HepG2 (cell line): Measurements from ENCODE around the gene SPATA25. TPM values are rescaled to one million over a fixed set of nuclear protein-coding genes. Genes with fewer than 3 reads are reported as not detected.

Source experiments
- ELF3 ChIP-seq: IDR thresholded peaks from 2 replicates; pipeline ENCODE4 v1.6.1; 2016; ENCODE audit warnings: missing genetic modification reagents, missing compliant biosample characterization
- FOSL2 ChIP-seq: sonication (generic); formaldehyde crosslinking; IDR thresholded peaks from 2 replicates; pipeline ENCODE4 v1.4.0; 2020; ENCODE audit warnings: missing genetic modification reagents
- FOXO1 ChIP-seq: sonication (generic); formaldehyde crosslinking; IDR thresholded peaks from 2 replicates; pipeline ENCODE4 v1.4.0; 2020; ENCODE audit warnings: missing genetic modification reagents
- NR2F2 ChIP-seq: IDR thresholded peaks from 2 replicates; pipeline ENCODE4 v1.6.1; 2012; ENCODE audit warnings: low read depth, inconsistent platforms, borderline replicate concordance
- RARA ChIP-seq: IDR thresholded peaks from 2 replicates; pipeline ENCODE4 v1.6.1; 2016; ENCODE audit warnings: missing genetic modification reagents, missing compliant biosample characterization
- SAP130 ChIP-seq: IDR thresholded peaks from 2 replicates; pipeline ENCODE4 v1.6.1; 2016; ENCODE audit warnings: low read depth
- ZBTB8A ChIP-seq: sonication (generic); formaldehyde crosslinking; IDR thresholded peaks from 2 replicates; pipeline ENCODE4 v1.4.0; 2020; ENCODE audit warnings: mild to moderate bottlenecking, low read depth, missing genetic modification reagents, borderline replicate concordance
- ZNF224 ChIP-seq: sonication (generic); formaldehyde crosslinking; IDR thresholded peaks from 2 replicates; pipeline ENCODE4 v1.5.0; 2020; ENCODE audit warnings: mild to moderate bottlenecking, missing genetic modification reagents
- ZNF296 ChIP-seq: sonication (generic); formaldehyde crosslinking; conservative IDR thresholded peaks from 2 replicates; pipeline ENCODE4 v1.5.0; 2020; ENCODE audit warnings: mild to moderate bottlenecking, missing genetic modification reagents
- ZNF550 ChIP-seq: sonication (generic); formaldehyde crosslinking; IDR thresholded peaks from 2 replicates; pipeline ENCODE4 v1.4.0; 2020; ENCODE audit warnings: mild to moderate bottlenecking, missing genetic modification reagents, borderline replicate concordance
- ZNF572 ChIP-seq: sonication (generic); formaldehyde crosslinking; IDR thresholded peaks from 2 replicates; pipeline ENCODE4 v1.5.1; 2020; ENCODE audit warnings: mild to moderate bottlenecking, missing genetic modification reagents
- ZNF788 ChIP-seq: sonication (generic); formaldehyde crosslinking; IDR thresholded peaks from 2 replicates; pipeline ENCODE4 v1.5.0; 2020; ENCODE audit warnings: mild to moderate bottlenecking, missing genetic modification reagents, borderline replicate concordance
- polyA plus RNA-seq, 8 experiments: library from polyadenylated mRNA; depleted of rRNA in 3 of 8; stranded (reverse) in 7 of 8; unstranded in 1 of 8; fragments of >200 nt; fragmentation: Illumina TruSeq in 4 of 8; extraction: Trizol in 4 of 8; gene quantifications; 2 replicates each; pipeline versions ENCODE4 v1.2.1 to v1.2.3, GENCODE V29; 2011 to 2016; ENCODE audit warnings: low read depth in 4 of 8, missing spikeins in 1 of 8, mixed read lengths in 1 of 8; ENCODE audit not compliant: insufficient read depth in 1 of 8
- total RNA-seq, 5 experiments: library from RNA; depleted of rRNA; stranded (reverse); fragments of >200 nt; fragmentation: Illumina TruSeq; extraction: Trizol; gene quantifications; 2 replicates each; pipeline ENCODE4 v1.2.3, GENCODE V29; 2016; ENCODE audit warnings: low read depth in 1 of 5
- TF ChIP-seq, protein P1 (sequence below): sonication (generic); formaldehyde crosslinking; IDR thresholded peaks from 2 replicates; pipeline ENCODE4 v1.9.0; 2021; ENCODE audit warnings: missing genetic modification reagents, borderline replicate concordance
- TF ChIP-seq, protein P2 (sequence below), 2 experiments: sonication (generic) in 1 of 2; formaldehyde crosslinking in 1 of 2; IDR thresholded peaks; 2 replicates each; pipeline versions ENCODE4 v1.4.0 to v1.6.1; 2016 to 2020; ENCODE audit warnings: borderline replicate concordance in 1 of 2, low read depth in 1 of 2, mild to moderate bottlenecking in 1 of 2, missing genetic modification reagents in 1 of 2
- TF ChIP-seq, protein P3 (sequence below): sonication (generic); formaldehyde crosslinking; conservative IDR thresholded peaks from 2 replicates; pipeline ENCODE4 v1.8.1; 2023; ENCODE audit warnings: missing genetic modification reagents
- TF ChIP-seq, protein P4 (sequence below): sonication (generic); formaldehyde crosslinking; IDR thresholded peaks from 2 replicates; pipeline ENCODE4 v1.4.0; 2020; ENCODE audit warnings: missing genetic modification reagents

SPATA25 gene
- total and polyA plus RNA-seq, 2 of the 13 experiments (the other 11 are each of a cell fraction or from before 2014, with no cell fraction given): 4.8 to 7.6 TPM

DNA sequence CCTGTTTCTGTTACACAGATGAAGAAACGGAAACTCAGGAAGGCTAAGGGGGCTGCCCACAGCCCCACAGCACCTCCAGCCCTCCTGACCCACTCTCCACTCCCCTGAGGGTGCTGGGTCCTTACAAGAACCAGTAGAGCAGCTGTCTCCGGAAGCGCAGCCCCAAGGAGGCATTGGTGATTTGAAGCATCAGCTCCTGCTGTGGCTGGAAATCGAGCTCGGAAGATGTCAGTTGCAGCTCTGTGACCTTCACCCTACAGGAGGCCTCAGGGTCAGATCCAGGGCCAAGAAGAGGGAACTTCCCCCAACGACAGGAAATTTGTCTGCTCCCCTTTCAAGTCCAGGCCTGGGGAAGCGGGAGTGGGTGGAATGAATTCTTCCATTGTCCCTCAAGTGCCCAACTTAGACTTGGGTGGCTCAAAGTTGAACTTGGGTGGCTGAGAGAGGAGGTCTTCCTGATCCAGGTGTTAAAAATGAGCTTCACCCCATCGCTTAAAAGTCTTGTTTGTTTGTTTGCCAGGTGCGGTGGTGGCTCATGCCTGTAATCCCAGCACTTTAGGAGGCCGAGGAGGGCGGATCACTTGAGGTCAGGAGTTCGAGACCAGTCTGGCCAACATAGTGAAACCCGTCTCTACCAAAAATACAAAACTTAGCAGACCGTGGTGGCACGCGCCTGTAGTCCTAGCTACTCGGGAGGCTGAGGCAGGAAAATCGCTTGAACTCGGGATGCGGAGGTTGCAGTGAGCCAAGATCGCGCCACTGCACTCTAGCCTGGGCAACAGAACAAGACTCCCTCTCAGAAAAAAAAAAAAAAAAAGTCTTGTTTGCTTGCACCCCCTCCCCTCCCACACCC, 22.6 kb upstream of the SPATA25 start (continued):
- TF ChIP-seq, protein P1, sequence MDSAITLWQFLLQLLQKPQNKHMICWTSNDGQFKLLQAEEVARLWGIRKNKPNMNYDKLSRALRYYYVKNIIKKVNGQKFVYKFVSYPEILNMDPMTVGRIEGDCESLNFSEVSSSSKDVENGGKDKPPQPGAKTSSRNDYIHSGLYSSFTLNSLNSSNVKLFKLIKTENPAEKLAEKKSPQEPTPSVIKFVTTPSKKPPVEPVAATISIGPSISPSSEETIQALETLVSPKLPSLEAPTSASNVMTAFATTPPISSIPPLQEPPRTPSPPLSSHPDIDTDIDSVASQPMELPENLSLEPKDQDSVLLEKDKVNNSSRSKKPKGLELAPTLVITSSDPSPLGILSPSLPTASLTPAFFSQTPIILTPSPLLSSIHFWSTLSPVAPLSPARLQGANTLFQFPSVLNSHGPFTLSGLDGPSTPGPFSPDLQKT (CRISPR knock-in tag): no peak
- peak; percentile 41; the same call in 1 of the 2 replicates for TF ChIP-seq FOXO1
- TF ChIP-seq ZNF572 (CRISPR knock-in tag): no peak
- TF ChIP-seq FOSL2 (CRISPR knock-in tag): peak; percentile 37; the same call in 1 of the 2 replicates
- TF ChIP-seq ZNF224: 0 out of 2 replicates have a peak, but pooled peaks have one; percentile 40
- peak; percentile 29 for TF ChIP-seq SAP130 (CRISPR knock-in tag)
- peak; percentile 85 for TF ChIP-seq NR2F2
- TF ChIP-seq ZBTB8A: no peak
- TF ChIP-seq ZNF550 (CRISPR knock-in tag): 0 out of 2 replicates have a peak, but pooled peaks have one; percentile 83
- TF ChIP-seq, protein P2, sequence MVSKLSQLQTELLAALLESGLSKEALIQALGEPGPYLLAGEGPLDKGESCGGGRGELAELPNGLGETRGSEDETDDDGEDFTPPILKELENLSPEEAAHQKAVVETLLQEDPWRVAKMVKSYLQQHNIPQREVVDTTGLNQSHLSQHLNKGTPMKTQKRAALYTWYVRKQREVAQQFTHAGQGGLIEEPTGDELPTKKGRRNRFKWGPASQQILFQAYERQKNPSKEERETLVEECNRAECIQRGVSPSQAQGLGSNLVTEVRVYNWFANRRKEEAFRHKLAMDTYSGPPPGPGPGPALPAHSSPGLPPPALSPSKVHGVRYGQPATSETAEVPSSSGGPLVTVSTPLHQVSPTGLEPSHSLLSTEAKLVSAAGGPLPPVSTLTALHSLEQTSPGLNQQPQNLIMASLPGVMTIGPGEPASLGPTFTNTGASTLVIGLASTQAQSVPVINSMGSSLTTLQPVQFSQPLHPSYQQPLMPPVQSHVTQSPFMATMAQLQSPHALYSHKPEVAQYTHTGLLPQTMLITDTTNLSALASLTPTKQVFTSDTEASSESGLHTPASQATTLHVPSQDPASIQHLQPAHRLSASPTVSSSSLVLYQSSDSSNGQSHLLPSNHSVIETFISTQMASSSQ (IDR thresholded peaks at IDR 0.05; ENCODE audit: low read depth): no peak
- TF ChIP-seq, protein P2 (CRISPR knock-in tag; IDR thresholded peaks at IDR 0.05; ENCODE audit: borderline replicate concordance): no peak
- TF ChIP-seq ZNF296 (CRISPR knock-in tag): 0 out of 2 replicates have a peak, but pooled peaks have one; percentile 3
- TF ChIP-seq, protein P3, sequence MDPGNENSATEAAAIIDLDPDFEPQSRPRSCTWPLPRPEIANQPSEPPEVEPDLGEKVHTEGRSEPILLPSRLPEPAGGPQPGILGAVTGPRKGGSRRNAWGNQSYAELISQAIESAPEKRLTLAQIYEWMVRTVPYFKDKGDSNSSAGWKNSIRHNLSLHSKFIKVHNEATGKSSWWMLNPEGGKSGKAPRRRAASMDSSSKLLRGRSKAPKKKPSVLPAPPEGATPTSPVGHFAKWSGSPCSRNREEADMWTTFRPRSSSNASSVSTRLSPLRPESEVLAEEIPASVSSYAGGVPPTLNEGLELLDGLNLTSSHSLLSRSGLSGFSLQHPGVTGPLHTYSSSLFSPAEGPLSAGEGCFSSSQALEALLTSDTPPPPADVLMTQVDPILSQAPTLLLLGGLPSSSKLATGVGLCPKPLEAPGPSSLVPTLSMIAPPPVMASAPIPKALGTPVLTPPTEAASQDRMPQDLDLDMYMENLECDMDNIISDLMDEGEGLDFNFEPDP (CRISPR knock-in tag): peak; percentile 85; the same call in 1 of the 2 replicates
- TF ChIP-seq ELF3 (CRISPR knock-in tag): peak; percentile 75
- peak; percentile 96 for TF ChIP-seq RARA
- TF ChIP-seq, protein P4, sequence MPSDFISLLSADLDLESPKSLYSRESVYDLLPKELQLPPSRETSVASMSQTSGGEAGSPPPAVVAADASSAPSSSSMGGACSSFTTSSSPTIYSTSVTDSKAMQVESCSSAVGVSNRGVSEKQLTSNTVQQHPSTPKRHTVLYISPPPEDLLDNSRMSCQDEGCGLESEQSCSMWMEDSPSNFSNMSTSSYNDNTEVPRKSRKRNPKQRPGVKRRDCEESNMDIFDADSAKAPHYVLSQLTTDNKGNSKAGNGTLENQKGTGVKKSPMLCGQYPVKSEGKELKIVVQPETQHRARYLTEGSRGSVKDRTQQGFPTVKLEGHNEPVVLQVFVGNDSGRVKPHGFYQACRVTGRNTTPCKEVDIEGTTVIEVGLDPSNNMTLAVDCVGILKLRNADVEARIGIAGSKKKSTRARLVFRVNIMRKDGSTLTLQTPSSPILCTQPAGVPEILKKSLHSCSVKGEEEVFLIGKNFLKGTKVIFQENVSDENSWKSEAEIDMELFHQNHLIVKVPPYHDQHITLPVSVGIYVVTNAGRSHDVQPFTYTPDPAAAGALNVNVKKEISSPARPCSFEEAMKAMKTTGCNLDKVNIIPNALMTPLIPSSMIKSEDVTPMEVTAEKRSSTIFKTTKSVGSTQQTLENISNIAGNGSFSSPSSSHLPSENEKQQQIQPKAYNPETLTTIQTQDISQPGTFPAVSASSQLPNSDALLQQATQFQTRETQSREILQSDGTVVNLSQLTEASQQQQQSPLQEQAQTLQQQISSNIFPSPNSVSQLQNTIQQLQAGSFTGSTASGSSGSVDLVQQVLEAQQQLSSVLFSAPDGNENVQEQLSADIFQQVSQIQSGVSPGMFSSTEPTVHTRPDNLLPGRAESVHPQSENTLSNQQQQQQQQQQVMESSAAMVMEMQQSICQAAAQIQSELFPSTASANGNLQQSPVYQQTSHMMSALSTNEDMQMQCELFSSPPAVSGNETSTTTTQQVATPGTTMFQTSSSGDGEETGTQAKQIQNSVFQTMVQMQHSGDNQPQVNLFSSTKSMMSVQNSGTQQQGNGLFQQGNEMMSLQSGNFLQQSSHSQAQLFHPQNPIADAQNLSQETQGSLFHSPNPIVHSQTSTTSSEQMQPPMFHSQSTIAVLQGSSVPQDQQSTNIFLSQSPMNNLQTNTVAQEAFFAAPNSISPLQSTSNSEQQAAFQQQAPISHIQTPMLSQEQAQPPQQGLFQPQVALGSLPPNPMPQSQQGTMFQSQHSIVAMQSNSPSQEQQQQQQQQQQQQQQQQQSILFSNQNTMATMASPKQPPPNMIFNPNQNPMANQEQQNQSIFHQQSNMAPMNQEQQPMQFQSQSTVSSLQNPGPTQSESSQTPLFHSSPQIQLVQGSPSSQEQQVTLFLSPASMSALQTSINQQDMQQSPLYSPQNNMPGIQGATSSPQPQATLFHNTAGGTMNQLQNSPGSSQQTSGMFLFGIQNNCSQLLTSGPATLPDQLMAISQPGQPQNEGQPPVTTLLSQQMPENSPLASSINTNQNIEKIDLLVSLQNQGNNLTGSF (CRISPR knock-in tag): no peak
- peak; percentile 74; the same call in 1 of the 2 replicates for TF ChIP-seq ZNF788 (CRISPR knock-in tag)
